NB4 (cell line): Measurements from ENCODE around the gene MGRN1.

Source experiments
- MYC ChIP-seq: IDR thresholded peaks from 2 replicates; pipeline ENCODE4 v1.6.1; 2011; ENCODE audit warnings: low read depth, low read length
- POLR2A ChIP-seq: IDR thresholded peaks from 2 replicates; pipeline ENCODE4 v1.6.1; 2011; ENCODE audit warnings: mild to moderate bottlenecking; ENCODE audit not compliant: insufficient read length; ENCODE audit errors: extremely low read depth
- TF ChIP-seq, protein P1 (sequence below): IDR thresholded peaks from one replicate; pipeline ENCODE4 v1.5.1; 2012; ENCODE audit warnings: low read depth, low read length
- TF ChIP-seq, protein P2 (sequence below): IDR thresholded peaks from 2 replicates; pipeline ENCODE4 v1.6.1; 2011; ENCODE audit warnings: low read depth, low read length

GRCh38 chr16:4694642-4695451 is 70.2 kb downstream of the MGRN1 start:
- TF ChIP-seq, protein P1, sequence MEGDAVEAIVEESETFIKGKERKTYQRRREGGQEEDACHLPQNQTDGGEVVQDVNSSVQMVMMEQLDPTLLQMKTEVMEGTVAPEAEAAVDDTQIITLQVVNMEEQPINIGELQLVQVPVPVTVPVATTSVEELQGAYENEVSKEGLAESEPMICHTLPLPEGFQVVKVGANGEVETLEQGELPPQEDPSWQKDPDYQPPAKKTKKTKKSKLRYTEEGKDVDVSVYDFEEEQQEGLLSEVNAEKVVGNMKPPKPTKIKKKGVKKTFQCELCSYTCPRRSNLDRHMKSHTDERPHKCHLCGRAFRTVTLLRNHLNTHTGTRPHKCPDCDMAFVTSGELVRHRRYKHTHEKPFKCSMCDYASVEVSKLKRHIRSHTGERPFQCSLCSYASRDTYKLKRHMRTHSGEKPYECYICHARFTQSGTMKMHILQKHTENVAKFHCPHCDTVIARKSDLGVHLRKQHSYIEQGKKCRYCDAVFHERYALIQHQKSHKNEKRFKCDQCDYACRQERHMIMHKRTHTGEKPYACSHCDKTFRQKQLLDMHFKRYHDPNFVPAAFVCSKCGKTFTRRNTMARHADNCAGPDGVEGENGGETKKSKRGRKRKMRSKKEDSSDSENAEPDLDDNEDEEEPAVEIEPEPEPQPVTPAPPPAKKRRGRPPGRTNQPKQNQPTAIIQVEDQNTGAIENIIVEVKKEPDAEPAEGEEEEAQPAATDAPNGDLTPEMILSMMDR, result peak; percentile 7
- TF ChIP-seq POLR2A (no peak), MYC (no peak)
- TF ChIP-seq, protein P2, sequence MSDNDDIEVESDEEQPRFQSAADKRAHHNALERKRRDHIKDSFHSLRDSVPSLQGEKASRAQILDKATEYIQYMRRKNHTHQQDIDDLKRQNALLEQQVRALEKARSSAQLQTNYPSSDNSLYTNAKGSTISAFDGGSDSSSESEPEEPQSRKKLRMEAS, result no peak
